Liver (tissue), 9 donors: Measurements from ENCODE around the gene TXN2. TPM values are rescaled to one million over a fixed set of nuclear protein-coding genes. Genes with fewer than 3 reads are reported as not detected.

Experiments
- DNase-seq: peaks from one replicate; pipeline ENCODE4 v3.0.0-alpha.2; 2017; ENCODE audit warnings: low spot score
- H3K27ac ChIP-seq, 2 donors: one replicate each; pipeline ENCODE4 v1.7.0; 2013; ENCODE audit warnings: inconsistent platforms in 2 of 2, low read length in 2 of 2, control low read depth in 1 of 2, low read depth in 1 of 2, mild to moderate bottlenecking in 1 of 2
- H3K27me3 ChIP-seq, 4 donors: one replicate each; pipeline versions ENCODE4 v1.6.1 to v1.7.0; 2013; ENCODE audit warnings: low read length in 3 of 4, inconsistent platforms in 1 of 4, mild to moderate bottlenecking in 1 of 4, moderate library complexity in 1 of 4; ENCODE audit not compliant: control insufficient read depth in 4 of 4, insufficient read depth in 4 of 4
- H3K36me3 ChIP-seq, 4 donors: one replicate each; pipeline versions ENCODE4 v1.6.1 to v1.7.0; 2013; ENCODE audit warnings: low read length in 3 of 4, mild to moderate bottlenecking in 3 of 4, low read depth in 1 of 4, moderate library complexity in 1 of 4; ENCODE audit not compliant: control insufficient read depth in 4 of 4, insufficient read depth in 3 of 4
- H3K4me1 ChIP-seq, 4 donors: one replicate each; pipeline versions ENCODE4 v1.6.1 to v1.7.0; 2013; ENCODE audit warnings: low read length in 3 of 4, mild to moderate bottlenecking in 3 of 4, moderate library complexity in 1 of 4; ENCODE audit not compliant: control insufficient read depth in 4 of 4, insufficient read depth in 4 of 4
- H3K4me3 ChIP-seq, 3 donors: one replicate each; pipeline versions ENCODE4 v1.6.1 to v1.7.0; 2013; ENCODE audit warnings: low read length in 3 of 3, control low read depth in 1 of 3, low read depth in 1 of 3, mild to moderate bottlenecking in 1 of 3
- H3K9ac ChIP-seq, 2 donors: one replicate each; pipeline ENCODE4 v1.7.0; 2013; ENCODE audit warnings: low read length in 2 of 2, mild to moderate bottlenecking in 2 of 2, moderate library complexity in 2 of 2, control low read depth in 1 of 2, low read depth in 1 of 2
- H3K9me3 ChIP-seq, 4 donors: one replicate each; pipeline versions ENCODE4 v1.6.1 to v1.7.0; 2013; ENCODE audit warnings: low read length in 3 of 4; ENCODE audit not compliant: control insufficient read depth in 4 of 4
- EGR1 ChIP-seq, 2 donors: IDR thresholded peaks; 2 replicates each; pipeline ENCODE4 v1.6.1; 2016 to 2018; ENCODE audit warnings: antibody characterized with exemption in 2 of 2, low read depth in 2 of 2
- FOXA1 ChIP-seq: IDR thresholded peaks from 2 replicates; pipeline ENCODE4 v1.6.1; 2016; ENCODE audit warnings: antibody characterized with exemption
- FOXA2 ChIP-seq: IDR thresholded peaks from 2 replicates; pipeline ENCODE4 v1.6.1; 2016; ENCODE audit warnings: antibody characterized with exemption
- GABPA ChIP-seq, 2 donors: IDR thresholded peaks in 1 of 2; conservative IDR thresholded peaks in 1 of 2; 2 replicates each; pipeline ENCODE4 v1.6.1; 2016; ENCODE audit warnings: antibody characterized with exemption in 2 of 2, mild to moderate bottlenecking in 1 of 2, moderate library complexity in 1 of 2
- HNF4A ChIP-seq, 2 donors: conservative IDR thresholded peaks; 2 replicates each; pipeline ENCODE4 v1.6.1; 2016; ENCODE audit warnings: antibody characterized with exemption in 2 of 2, mild to moderate bottlenecking in 2 of 2
- NR2F2 ChIP-seq: IDR thresholded peaks from 2 replicates; pipeline ENCODE4 v1.6.1; 2016; ENCODE audit warnings: antibody characterized with exemption
- RAD21 ChIP-seq, 2 donors: IDR thresholded peaks; 2 replicates each; pipeline ENCODE4 v1.6.1; 2016; ENCODE audit warnings: antibody characterized with exemption in 2 of 2, mild to moderate bottlenecking in 2 of 2
- RXRA ChIP-seq, 2 donors: IDR thresholded peaks; 2 replicates each; pipeline ENCODE4 v1.6.1; 2017 to 2018; ENCODE audit warnings: antibody characterized with exemption in 2 of 2, mild to moderate bottlenecking in 1 of 2
- SP1 ChIP-seq: IDR thresholded peaks from 2 replicates; pipeline ENCODE4 v1.6.1; 2018; ENCODE audit warnings: antibody characterized with exemption, mild to moderate bottlenecking
- TAF1 ChIP-seq: conservative IDR thresholded peaks from 2 replicates; pipeline ENCODE4 v1.6.1; 2016; ENCODE audit warnings: antibody characterized with exemption, mild to moderate bottlenecking
- YY1 ChIP-seq: IDR thresholded peaks from 2 replicates; pipeline ENCODE4 v1.6.1; 2016; ENCODE audit warnings: antibody characterized with exemption, mild to moderate bottlenecking
- WGBS: extraction: QIAGEN DNeasy Blood & Tissue Kit; methylation state at CpG from one replicate; pipeline ENCODE4 v1.1.7; 2013; 5-methylcytosine and 5-hydroxymethylcytosine counted together
- polyA plus RNA-seq, 2 donors: library from polyadenylated mRNA; stranded (reverse) in 1 of 2; unstranded in 1 of 2; fragments of 200-250 nt in 1 of 2; fragments of >200 nt in 1 of 2; fragmentation: Nextera tagmentation in 1 of 2; extraction: Ambion mirVana in 1 of 2; gene quantifications; one replicate each; pipeline versions ENCODE4 v1.2.1 to v1.2.3, GENCODE V29; 2013 to 2015
- total RNA-seq, 2 donors: library from RNA; depleted of rRNA; stranded (reverse); fragments of >200 nt; gene quantifications; one replicate each; pipeline ENCODE4 v1.2.3, GENCODE V29; 2014
- TF ChIP-seq, protein P1 (sequence below): IDR thresholded peaks from 2 replicates; pipeline ENCODE4 v1.6.1; 2016; ENCODE audit warnings: antibody characterized with exemption
- TF ChIP-seq, protein P2 (sequence below): IDR thresholded peaks from 2 replicates; pipeline ENCODE4 v1.6.1; 2016; ENCODE audit warnings: antibody characterized with exemption
- TF ChIP-seq, protein P3 (sequence below): IDR thresholded peaks from 2 replicates; pipeline ENCODE4 v1.6.1; 2016; ENCODE audit warnings: antibody characterized with exemption, mild to moderate bottlenecking
- donor health status: healthy.
- donor health status: healthy.
- donor health status: healthy.
- donor health status: healthy.
- donor health status: healthy.

Gene TXN2
- total and polyA plus RNA-seq, 4 donors = 27.5 to 154 (median 73.4) TPM

DNA sequence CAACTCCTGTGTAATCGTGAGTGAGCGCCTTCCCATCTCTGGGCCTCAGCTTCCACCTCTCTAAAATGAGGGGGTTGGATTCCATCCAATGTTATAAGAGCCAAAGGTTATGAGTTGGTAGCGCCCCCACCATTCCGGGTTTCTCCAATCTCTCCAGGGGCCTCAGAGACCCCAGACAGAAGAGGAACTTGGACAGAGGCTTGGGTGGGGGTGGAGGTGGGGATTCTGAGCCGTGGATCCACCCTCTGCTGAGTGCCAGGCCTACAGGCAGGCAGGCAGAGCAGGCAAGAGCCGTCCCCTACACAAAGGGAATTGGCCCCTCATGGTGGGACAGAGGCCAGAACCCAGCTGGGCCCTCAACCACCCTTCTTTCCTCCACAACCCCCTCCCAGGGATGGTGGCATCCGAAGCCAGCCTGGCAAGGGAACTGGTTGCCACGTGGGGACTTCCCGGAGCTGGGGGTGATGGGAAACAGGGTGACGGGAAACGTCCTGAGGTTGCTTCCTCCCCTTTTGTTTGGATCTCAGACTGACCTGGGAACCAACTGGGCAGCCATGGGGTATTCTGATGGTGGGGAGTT, 31.8 kb downstream of the TXN2 start:
- TF ChIP-seq RAD21 (IDR thresholded peaks at IDR 0.05) = no peak
- TF ChIP-seq, protein P1, sequence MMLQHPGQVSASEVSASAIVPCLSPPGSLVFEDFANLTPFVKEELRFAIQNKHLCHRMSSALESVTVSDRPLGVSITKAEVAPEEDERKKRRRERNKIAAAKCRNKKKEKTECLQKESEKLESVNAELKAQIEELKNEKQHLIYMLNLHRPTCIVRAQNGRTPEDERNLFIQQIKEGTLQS = no peak
- TF ChIP-seq FOXA1 = no peak
- TF ChIP-seq EGR1 (IDR thresholded peaks at IDR 0.05; ENCODE audit: low read depth in 2 of 2) = no peak
- H3K27me3 ChIP-seq = no peaks in the 10 kb centered on the region
- H3K9me3 ChIP-seq = no peaks in the 10 kb centered on the region
- H3K27ac ChIP-seq = peak overlapping the region in 1 of 2 donors; percentile 0
- H3K4me1 ChIP-seq = peaks cover 0 to 15% (median 3%) of the 10 kb centered on the region in 4 donors
- H3K9ac ChIP-seq = no peak overlapping the region
- H3K4me3 ChIP-seq = no peak overlapping the region
- WGBS = 82% methylated on average over 11 of the region's 11 CpGs
- DNase-seq = no peak
- H3K36me3 ChIP-seq = no peaks in the 10 kb centered on the region

DNA sequence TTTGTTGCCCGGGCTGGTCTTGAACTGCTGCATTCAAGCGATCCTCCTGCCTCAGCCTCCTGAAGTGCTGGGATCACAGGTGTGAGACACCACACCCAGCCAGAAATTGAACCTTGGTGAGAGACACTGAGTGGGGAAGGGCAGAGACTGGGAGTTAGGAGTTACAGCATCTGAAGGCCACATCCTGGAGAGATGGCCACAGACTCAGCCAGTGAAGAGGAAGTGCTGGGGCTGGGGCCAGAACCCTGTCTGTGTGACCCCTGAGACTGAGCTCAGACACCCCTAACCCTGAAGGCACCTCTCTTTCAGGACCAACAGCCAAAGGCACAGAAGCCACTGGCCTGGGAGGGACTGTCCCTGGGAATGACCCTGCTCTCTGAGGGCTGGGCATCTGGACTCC, 33.8 kb downstream of the TXN2 start:
- Histone ChIP-seq H3K27ac (peak overlapping the region in 1 of 2 donors; percentile 36), H3K9ac (no peak overlapping the region), H3K9me3 (no peaks in the 10 kb centered on the region), H3K4me3 (no peak overlapping the region), H3K4me1 (peaks cover 0 to 11% (median 2%) of the 10 kb centered on the region in 4 donors), H3K27me3 (no peaks in the 10 kb centered on the region), H3K36me3 (no peaks in the 10 kb centered on the region)
- 94% methylated on average over 2 of the region's 2 CpGs for WGBS
- TF ChIP-seq, protein P2, sequence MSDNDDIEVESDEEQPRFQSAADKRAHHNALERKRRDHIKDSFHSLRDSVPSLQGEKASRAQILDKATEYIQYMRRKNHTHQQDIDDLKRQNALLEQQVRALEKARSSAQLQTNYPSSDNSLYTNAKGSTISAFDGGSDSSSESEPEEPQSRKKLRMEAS = no peak
- peak; percentile 53 for TF ChIP-seq NR2F2
- TF ChIP-seq, protein P1 = no peak
- TF ChIP-seq TAF1 = no peak
- no peak for TF ChIP-seq SP1
- TF ChIP-seq YY1 = no peak
- no peak for TF ChIP-seq GABPA (IDR thresholded peaks at IDR 0.05 in 1 of 2, conservative IDR thresholded peaks at IDR 0.05 in 1 of 2)
- TF ChIP-seq HNF4A (conservative IDR thresholded peaks at IDR 0.05) = no peak
- TF ChIP-seq RXRA (IDR thresholded peaks at IDR 0.05) = peak in 1 of 2 donors; percentile 13
- DNase-seq = no peak

DNA sequence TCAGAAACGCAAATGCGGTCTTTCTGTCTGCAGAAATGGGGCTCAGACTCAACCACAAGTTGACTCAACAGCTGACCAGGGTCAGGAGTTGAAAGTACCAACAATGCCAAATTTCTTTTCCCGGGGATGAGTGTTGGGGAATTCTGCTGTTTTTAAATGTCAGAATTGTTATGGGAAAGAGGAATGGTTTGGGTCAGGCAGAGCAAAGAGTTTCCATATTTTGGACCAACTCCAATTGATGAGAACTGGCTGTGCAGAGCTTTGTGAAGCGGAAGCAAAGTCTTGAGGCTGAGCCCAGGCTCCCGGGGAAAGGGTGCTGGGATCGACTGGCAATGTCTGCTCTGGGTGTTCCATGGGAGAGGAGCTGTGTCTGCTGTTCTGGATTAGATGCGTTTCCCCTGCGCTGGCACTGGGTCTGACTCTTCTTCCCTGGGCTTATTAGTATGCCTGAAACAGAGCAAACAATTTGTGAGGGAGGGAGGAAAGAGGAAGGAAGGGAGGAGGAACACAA, 36.2 kb downstream of the TXN2 start:
- peak overlapping the region in 1 of 2 donors; percentile 1 for H3K27ac ChIP-seq
- H3K36me3 ChIP-seq = no peaks in the 10 kb centered on the region
- H3K27me3 ChIP-seq = no peaks in the 10 kb centered on the region
- no peak overlapping the region for H3K9ac ChIP-seq
- TF ChIP-seq, protein P2 = no peak
- TF ChIP-seq RXRA (IDR thresholded peaks at IDR 0.05) = peak; percentile 36
- TF ChIP-seq FOXA2 = no peak
- TF ChIP-seq, protein P1 = no peak
- no peak for TF ChIP-seq HNF4A (conservative IDR thresholded peaks at IDR 0.05)
- TF ChIP-seq NR2F2 = peak; percentile 96
- TF ChIP-seq, protein P3, sequence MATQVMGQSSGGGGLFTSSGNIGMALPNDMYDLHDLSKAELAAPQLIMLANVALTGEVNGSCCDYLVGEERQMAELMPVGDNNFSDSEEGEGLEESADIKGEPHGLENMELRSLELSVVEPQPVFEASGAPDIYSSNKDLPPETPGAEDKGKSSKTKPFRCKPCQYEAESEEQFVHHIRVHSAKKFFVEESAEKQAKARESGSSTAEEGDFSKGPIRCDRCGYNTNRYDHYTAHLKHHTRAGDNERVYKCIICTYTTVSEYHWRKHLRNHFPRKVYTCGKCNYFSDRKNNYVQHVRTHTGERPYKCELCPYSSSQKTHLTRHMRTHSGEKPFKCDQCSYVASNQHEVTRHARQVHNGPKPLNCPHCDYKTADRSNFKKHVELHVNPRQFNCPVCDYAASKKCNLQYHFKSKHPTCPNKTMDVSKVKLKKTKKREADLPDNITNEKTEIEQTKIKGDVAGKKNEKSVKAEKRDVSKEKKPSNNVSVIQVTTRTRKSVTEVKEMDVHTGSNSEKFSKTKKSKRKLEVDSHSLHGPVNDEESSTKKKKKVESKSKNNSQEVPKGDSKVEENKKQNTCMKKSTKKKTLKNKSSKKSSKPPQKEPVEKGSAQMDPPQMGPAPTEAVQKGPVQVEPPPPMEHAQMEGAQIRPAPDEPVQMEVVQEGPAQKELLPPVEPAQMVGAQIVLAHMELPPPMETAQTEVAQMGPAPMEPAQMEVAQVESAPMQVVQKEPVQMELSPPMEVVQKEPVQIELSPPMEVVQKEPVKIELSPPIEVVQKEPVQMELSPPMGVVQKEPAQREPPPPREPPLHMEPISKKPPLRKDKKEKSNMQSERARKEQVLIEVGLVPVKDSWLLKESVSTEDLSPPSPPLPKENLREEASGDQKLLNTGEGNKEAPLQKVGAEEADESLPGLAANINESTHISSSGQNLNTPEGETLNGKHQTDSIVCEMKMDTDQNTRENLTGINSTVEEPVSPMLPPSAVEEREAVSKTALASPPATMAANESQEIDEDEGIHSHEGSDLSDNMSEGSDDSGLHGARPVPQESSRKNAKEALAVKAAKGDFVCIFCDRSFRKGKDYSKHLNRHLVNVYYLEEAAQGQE = peak; percentile 87
- TF ChIP-seq SP1 = peak; percentile 36
- H3K9me3 ChIP-seq = no peaks in the 10 kb centered on the region
- no peak for DNase-seq
- no peaks in the 10 kb centered on the region for H3K4me1 ChIP-seq
- no peak overlapping the region for H3K4me3 ChIP-seq
- WGBS = 78% methylated on average over 8 of the region's 8 CpGs
